ENCODE data around the gene LARP1B.
"Not testable (repeated sequence)": the region's sequence is repeated elsewhere in the genome, so short reads cannot be mapped to it uniquely, and the experiment has no call there.

The LARP1B gene

GRCh38 chr4:128191115-128191781 is 130.1 kb downstream of the LARP1B start:
- H3K4me3 ChIP-seq (ENCODE audit: low read depth, low read length): no peak overlapping the region
- peak; percentile 31 for DNase-seq (ENCODE audit: low read depth)

DNA sequence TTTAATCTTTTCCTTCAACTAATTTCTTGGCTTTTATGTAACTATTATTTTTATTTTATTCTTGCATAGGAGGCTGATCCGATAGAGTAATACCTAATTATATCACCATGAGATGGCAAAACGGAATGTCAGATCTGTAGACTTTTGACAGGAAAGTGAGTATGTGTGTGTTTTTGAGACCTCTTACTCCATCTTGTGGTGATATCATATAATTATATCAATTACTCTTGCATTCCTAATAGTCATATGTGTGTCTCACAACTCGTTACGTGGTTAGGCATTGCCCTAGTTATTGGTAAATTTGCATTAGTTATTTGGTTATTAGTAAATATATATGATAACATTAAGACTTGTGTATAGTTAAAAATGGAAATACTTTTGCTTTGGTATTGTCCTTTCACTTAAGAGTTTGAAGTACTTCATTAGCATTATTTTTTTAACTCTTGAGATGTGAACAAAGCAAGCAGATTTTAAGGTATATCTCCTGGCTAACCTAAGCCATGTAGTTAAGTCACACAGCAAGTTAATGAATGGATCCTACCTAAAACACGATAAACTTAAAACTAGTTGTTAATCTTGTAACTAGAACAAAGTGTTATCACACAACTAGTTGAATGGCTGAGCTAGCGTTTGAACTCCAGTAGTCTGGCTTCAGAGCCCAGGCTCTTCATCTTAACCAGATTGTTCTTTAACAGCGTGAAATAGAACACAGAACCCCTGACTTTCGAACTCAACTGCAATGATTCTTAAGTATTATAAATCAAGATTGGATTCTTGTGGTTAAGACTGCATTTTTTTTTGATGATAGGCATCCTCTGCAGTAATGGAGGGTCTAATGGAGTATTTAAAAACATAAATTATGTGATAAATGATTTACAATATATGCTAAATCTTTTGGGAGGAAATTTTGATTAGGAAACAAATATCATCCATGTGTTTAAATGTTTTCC is 159.4 kb downstream of the LARP1B start:
- no peak for DNase-seq (ENCODE audit: low read depth)
- no peak overlapping the region for H3K4me3 ChIP-seq (ENCODE audit: low read depth, low read length)

- H3K4me3 ChIP-seq (ENCODE audit: low read depth, low read length): no peak overlapping the region
- DNase-seq (ENCODE audit: low read depth): no peak
Observed at GRCh38 chr4:128221586-128221985, 160.5 kb downstream of the LARP1B start.

GRCh38 chr4:128225148-128225547 is 164.0 kb downstream of the LARP1B start:
- peak; percentile 74 for DNase-seq (ENCODE audit: low read depth)
- H3K4me3 ChIP-seq (ENCODE audit: low read depth, low read length): no peak overlapping the region

DNA sequence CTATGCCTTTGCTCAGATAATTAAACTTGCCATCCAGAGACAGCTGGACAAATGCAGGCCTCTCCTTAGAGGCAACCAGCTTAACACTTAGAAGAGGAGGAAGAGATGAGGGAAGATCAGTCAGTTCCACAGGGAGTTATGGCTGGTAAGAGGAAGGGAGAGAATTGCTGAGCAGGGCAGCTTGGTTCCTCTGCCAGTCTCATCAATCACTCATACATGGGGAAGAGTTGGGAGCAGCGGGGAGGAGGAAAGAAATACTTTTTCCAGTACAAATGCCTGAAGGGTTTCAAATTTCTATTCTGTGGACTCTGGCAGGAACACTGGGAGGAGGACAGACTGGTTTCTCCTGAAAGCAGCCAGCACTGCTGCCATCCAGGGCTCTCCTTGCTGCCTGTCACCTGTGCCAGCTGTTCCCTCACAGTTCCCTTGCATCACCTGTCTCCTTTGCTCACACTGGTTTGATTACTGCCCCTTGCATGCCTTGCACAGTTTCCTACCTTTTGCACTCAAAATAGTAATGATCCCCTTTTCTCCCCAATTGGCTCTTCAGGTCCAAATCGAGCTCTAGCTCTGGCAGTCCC is 167.0 kb downstream of the LARP1B start:
- no peak overlapping the region for H3K4me3 ChIP-seq (ENCODE audit: low read depth, low read length)
- no peak for DNase-seq (ENCODE audit: low read depth)

DNA sequence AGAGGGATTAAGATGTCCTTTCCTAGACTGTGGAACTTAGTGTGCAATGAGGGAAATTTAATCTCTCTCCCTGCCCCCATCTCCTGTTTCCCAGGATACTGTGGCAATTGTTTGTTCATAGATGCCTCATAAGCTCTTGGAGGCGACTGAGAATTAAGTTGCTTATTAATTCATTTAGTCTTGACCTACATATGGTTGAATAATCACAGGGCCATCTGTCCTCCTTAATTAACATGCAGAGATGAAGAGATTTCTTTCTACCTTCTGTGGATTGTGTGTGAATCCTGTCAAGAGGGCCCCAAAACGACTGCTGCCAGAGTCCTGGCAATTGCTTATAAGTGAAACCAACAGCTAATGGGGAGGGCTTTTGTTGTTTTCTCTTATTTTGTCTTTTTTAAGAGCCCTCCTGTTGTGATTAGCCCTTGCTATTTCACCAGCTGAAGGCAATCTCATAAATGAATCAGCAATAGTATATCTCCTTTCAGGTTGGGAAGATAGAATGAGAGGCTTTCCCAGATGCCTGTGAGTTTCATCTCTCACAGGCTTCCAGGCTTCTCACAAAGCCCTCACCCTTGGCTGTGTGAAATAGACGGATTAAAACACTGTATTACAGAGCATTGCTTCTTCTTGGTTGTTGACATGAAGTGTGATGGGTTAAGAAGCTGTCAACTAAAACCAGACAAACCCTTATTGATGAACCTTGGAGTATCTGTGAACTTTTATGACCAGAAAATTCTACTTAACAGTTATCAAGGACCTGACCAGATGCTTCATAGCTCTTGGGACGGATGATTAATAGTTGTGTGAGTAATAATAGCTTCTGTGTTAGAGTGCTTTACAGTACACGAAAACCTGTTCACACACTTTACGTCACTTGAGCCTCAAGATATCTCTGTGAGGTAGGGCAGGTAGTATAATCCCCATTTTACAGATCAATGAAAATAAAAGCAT is 168.0 kb downstream of the LARP1B start:
- no peak for DNase-seq (ENCODE audit: low read depth)

DNA sequence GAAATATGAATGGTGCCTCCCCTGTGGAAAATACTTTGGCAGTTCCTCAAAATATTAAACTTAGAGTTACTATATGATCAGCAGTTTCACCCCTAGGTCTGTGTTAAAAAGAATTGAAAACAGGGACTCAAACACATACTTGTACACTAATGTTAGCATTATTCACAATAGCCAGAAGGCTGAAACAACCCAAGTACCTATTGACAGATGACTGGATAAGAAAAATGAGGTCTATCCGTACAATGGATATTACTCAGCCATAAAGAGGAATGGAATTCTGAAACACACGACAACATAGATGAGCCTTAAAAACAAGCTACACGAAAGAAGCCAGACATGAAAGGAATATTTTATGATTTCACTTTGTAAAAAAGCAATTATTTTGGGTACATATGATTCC is 171.6 kb downstream of the LARP1B start:
- no peak for DNase-seq (ENCODE audit: low read depth)
- H3K4me3 ChIP-seq (ENCODE audit: low read depth, low read length): no peak overlapping the region

More for the DNA sequence above, 168.0 kb downstream of the LARP1B start:
- no peak overlapping the region for H3K4me3 ChIP-seq (ENCODE audit: low read depth, low read length)

DNA sequence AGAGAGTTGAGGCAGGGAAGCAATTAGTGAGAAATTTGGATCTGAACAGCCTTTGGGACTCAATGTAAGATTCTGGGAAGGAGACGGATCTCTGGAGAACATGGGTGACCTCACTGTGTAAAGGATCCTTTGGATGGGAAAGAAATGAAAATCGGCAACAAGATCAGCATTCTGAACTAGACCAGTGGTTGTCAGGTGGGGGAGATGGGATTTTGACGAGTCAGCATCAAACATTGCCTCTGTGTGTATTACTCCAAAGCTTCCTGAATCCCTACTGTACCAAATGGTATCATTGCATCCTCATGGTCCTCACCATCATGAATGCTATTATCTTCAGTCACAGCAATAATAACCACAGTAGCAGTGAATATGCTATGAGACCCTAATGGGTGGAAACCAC is 173.7 kb downstream of the LARP1B start:
- no peak overlapping the region for H3K4me3 ChIP-seq (ENCODE audit: low read depth, low read length)
- no peak for DNase-seq (ENCODE audit: low read depth)

DNA sequence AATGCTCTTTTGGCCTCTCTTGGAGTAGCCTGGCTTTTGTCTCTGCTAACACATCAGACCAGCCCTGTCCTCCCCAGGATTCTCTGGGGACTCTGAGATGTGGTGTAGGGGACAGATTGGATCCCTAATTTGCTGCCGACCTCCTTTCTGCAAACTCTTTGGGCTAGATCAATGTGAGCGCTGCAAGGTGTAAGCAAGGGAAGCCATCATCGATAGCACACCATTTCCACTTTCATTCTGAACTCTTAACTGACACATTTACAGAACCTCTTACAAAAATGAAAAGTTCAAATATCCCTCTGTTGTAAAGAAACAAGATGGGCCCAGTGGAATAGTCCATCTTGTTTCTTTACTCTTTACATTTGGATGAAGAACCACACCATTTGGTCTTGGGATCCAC is 179.9 kb downstream of the LARP1B start:
- no peak overlapping the region for H3K4me3 ChIP-seq (ENCODE audit: low read depth, low read length)
- DNase-seq (ENCODE audit: low read depth): no peak

DNA sequence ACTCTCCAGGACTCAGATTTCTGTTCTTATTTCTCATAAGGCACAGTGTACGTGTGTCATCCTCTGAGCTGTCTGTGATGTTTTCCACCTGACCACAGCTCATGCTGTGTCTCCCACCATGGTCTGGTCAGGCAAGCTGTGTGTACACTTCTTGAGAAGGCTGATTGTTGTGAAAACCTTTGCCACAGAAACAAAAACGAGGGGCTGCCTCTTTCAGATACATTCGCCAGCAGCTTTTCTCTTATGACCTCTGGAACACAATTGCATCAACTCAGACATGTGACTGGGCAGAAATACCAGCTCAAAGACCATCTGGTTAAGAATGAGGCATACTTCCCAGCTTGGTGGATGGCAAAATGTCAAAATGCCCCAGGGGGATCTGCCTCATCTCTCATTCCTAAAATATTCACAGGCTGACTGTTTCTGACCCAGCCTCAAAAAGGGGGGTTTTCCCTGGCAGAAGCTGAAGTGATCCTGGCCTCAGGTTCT is 180.4 kb downstream of the LARP1B start:
- H3K4me3 ChIP-seq (ENCODE audit: low read depth, low read length): no peak overlapping the region
- DNase-seq (ENCODE audit: low read depth): peak; percentile 99

- DNase-seq (ENCODE audit: low read depth): no peak
- H3K4me3 ChIP-seq (ENCODE audit: low read depth, low read length): no peak overlapping the region
Observed at GRCh38 chr4:128241981-128242380, 180.9 kb downstream of the LARP1B start.

- H3K4me3 ChIP-seq (ENCODE audit: low read depth, low read length): no peak overlapping the region
- no peak for DNase-seq (ENCODE audit: low read depth)
Observed at GRCh38 chr4:128242601-128243000, 181.5 kb downstream of the LARP1B start.

- no peak for DNase-seq (ENCODE audit: low read depth)
- no peak overlapping the region for H3K4me3 ChIP-seq (ENCODE audit: low read depth, low read length)
Observed at GRCh38 chr4:128244379-128244778, 183.3 kb downstream of the LARP1B start.

DNA sequence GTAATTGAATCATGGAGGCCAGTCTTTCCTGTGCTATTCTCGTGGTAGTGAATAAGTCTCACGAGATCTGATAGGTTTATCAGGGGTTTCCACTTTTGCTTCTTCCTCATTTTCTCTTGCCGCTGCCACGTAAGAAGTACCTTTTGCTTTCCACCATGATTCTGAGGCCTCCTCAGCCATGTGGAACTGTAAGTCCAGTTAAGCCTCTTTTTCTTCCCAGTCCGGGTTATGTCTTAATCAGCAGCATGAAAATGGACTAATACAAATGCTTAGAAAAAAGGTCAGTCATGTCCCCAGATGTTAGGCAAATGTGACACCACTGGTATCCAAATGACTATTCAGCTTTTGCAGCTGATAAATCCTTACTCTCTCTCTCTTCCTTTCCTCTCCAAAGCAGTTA is 184.3 kb downstream of the LARP1B start:
- H3K4me3 ChIP-seq (ENCODE audit: low read depth, low read length); DNase-seq (ENCODE audit: low read depth): not testable (repeated sequence)

DNA sequence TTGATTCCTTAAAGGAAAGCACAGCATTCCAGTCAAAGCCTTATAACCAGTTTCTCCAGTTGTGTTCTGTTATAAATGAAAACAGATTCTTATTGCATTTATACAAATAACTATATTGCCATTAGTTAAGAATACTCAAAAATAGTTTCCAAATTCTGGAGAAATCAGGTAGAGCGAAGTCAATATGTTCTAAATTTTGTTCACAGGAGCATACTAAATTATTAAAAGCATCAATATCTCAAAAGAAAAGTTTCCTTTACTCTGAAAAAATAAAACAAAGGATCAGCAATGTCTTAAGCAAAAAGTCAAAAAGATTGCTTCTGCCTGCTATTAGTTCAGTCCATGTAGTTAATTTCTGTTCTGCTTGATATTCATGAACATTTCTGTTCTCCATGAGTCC is 186.8 kb downstream of the LARP1B start:
- no peak for DNase-seq (ENCODE audit: low read depth)
- no peak overlapping the region for H3K4me3 ChIP-seq (ENCODE audit: low read depth, low read length)

- H3K4me3 ChIP-seq (ENCODE audit: low read depth, low read length): no peak overlapping the region
- DNase-seq (ENCODE audit: low read depth): no peak
Observed at GRCh38 chr4:128249787-128250668, 188.9 kb downstream of the LARP1B start.

GRCh38 chr4:128255906-128256305 is 194.8 kb downstream of the LARP1B start:
- DNase-seq (ENCODE audit: low read depth): no peak

GRCh38 chr4:128256539-128256938 is 195.4 kb downstream of the LARP1B start:
- no peak for DNase-seq (ENCODE audit: low read depth)
- H3K4me3 ChIP-seq (ENCODE audit: low read depth, low read length): no peak overlapping the region

More at GRCh38 chr4:128255906-128256305, 194.8 kb downstream of the LARP1B start:
- no peak overlapping the region for H3K4me3 ChIP-seq (ENCODE audit: low read depth, low read length)

Measured in skeletal muscle cell (primary cell).